ENCODE measurements around the gene JPH3. TPM values are rescaled to one million over a fixed set of nuclear protein-coding genes. Genes with fewer than 3 reads are reported as not detected.

The JPH3 gene
- polyA plus RNA-seq, 3 donors = not detected

GRCh38 chr16:87703835-87704375, 101.6 kb downstream of the JPH3 start:
- H3K9me3 ChIP-seq (replicated peaks in 1 of 2; ENCODE audit: control insufficient read depth in 1 of 2, insufficient read depth in 1 of 2, low read length in 2 of 2) = no peaks in the 10 kb centered on the region
- DNase-seq = no peak
- no peak overlapping the region for H3K9ac ChIP-seq (ENCODE audit: insufficient read depth, low read length, poor library complexity, severe bottlenecking)
- no peak overlapping the region for H3K4me2 ChIP-seq (replicated peaks; ENCODE audit: extremely low read depth, low read length, poor library complexity, severe bottlenecking)
- peaks cover 8% of the 10 kb centered on the region for H3K4me1 Mint-ChIP-seq
- no peaks in the 10 kb centered on the region for H3K79me2 ChIP-seq (ENCODE audit: insufficient read depth, low read length)
- intact Hi-C loops (cut with micrococcal nuclease) = no loop called here
- H3K27ac ChIP-seq (ENCODE audit: low read depth in 1 of 2, low read length in 2 of 2) = no peak overlapping the region
- H2AFZ ChIP-seq (ENCODE audit: insufficient read depth, low read depth, low read length, poor library complexity, severe bottlenecking) = no peak overlapping the region
- peaks cover 48 to 77% of the 10 kb centered on the region in 2 donors for H3K36me3 Mint-ChIP-seq
- no peak overlapping the region for H3K4me3 ChIP-seq (replicated peaks in 1 of 3; ENCODE audit: low read depth in 2 of 3, low read length in 3 of 3)
- TF ChIP-seq CTCF (IDR thresholded peaks at IDR 0.05) = no peak
- H3K4me3 Mint-ChIP-seq = no peak overlapping the region
- H3K4me1 ChIP-seq (ENCODE audit: control insufficient read depth in 1 of 2, insufficient read depth in 2 of 2, low read length in 2 of 2) = no peaks in the 10 kb centered on the region
- 81% methylated on average over 17 of the region's 29 CpGs for WGBS (ENCODE audit: insufficient coverage)
- no peaks in the 10 kb centered on the region for H3K9me3 Mint-ChIP-seq
- H4K20me1 ChIP-seq (ENCODE audit: insufficient read depth, low read length) = no peaks in the 10 kb centered on the region
- H3K27me3 Mint-ChIP-seq (ENCODE audit: low read depth in 3 of 3) = peaks cover 0 to 1% (median 1%) of the 10 kb centered on the region in 3 donors
- H3K27me3 ChIP-seq (ENCODE audit: control insufficient read depth in 2 of 2, insufficient read depth in 2 of 2, low read length in 2 of 2) = no peaks in the 10 kb centered on the region
- H3K27ac Mint-ChIP-seq = peak overlapping the region in 1 of 7 donors; percentile 30
- peaks cover 25 to 69% of the 10 kb centered on the region in 2 donors for H3K36me3 ChIP-seq (replicated peaks in 1 of 2; ENCODE audit: control insufficient read depth in 1 of 2, insufficient read depth in 2 of 2, low read length in 2 of 2)

GRCh38 chr16:87704754-87705353, 102.5 kb downstream of the JPH3 start:
- Histone ChIP-seq H3K4me3 (replicated peaks in 1 of 3; ENCODE audit: low read depth in 2 of 3, low read length in 3 of 3) (no peak overlapping the region), H3K4me1 (ENCODE audit: control insufficient read depth in 1 of 2, insufficient read depth in 2 of 2, low read length in 2 of 2) (no peaks in the 10 kb centered on the region), H3K27ac (ENCODE audit: low read depth in 1 of 2, low read length in 2 of 2) (no peak overlapping the region), H3K9ac (ENCODE audit: insufficient read depth, low read length, poor library complexity, severe bottlenecking) (no peak overlapping the region), H3K9me3 (replicated peaks in 1 of 2; ENCODE audit: control insufficient read depth in 1 of 2, insufficient read depth in 1 of 2, low read length in 2 of 2) (no peaks in the 10 kb centered on the region), H4K20me1 (ENCODE audit: insufficient read depth, low read length) (no peaks in the 10 kb centered on the region), H2AFZ (ENCODE audit: insufficient read depth, low read depth, low read length, poor library complexity, severe bottlenecking) (no peak overlapping the region), H3K79me2 (ENCODE audit: insufficient read depth, low read length) (no peaks in the 10 kb centered on the region), H3K27me3 (ENCODE audit: control insufficient read depth in 2 of 2, insufficient read depth in 2 of 2, low read length in 2 of 2) (no peaks in the 10 kb centered on the region), H3K36me3 (replicated peaks in 1 of 2; ENCODE audit: control insufficient read depth in 1 of 2, insufficient read depth in 2 of 2, low read length in 2 of 2) (peaks cover 35 to 75% of the 10 kb centered on the region in 2 donors), H3K4me2 (replicated peaks; ENCODE audit: extremely low read depth, low read length, poor library complexity, severe bottlenecking) (no peak overlapping the region)
- peak overlapping the region in 1 of 7 donors; percentile 1 for H3K27ac Mint-ChIP-seq
- H3K9me3 Mint-ChIP-seq = no peaks in the 10 kb centered on the region
- WGBS (ENCODE audit: insufficient coverage) = 95% methylated on average over 34 of the region's 34 CpGs
- no peak for TF ChIP-seq CTCF (IDR thresholded peaks at IDR 0.05)
- no peak overlapping the region for H3K4me3 Mint-ChIP-seq
- H3K4me1 Mint-ChIP-seq = peaks cover 8% of the 10 kb centered on the region
- H3K27me3 Mint-ChIP-seq (ENCODE audit: low read depth in 3 of 3) = peaks cover 0 to 1% (median 1%) of the 10 kb centered on the region in 3 donors
- no peak for DNase-seq
- intact Hi-C loops (cut with micrococcal nuclease) = no loop called here
- H3K36me3 Mint-ChIP-seq = peaks cover 53 to 79% of the 10 kb centered on the region in 2 donors
